Activated CD8-positive, alpha-beta memory T cell treated with anti-CD3 and anti-CD28 coated beads, Interleukin-2, amount 10 ng/mL, durations not matched to agents 7 days and 5 days (primary cell): ENCODE data around the gene TTC5. TPM values are rescaled to one million over a fixed set of nuclear protein-coding genes. Genes with fewer than 3 reads are reported as not detected.
"Not testable (repeated sequence)": the region's sequence is repeated elsewhere in the genome, so short reads cannot be mapped to it uniquely, and the experiment has no call there.

Experiments
- ATAC-seq: fragments of 150-1000 bp; cut with Tn5 transposase; one replicate; pipeline ENCODE4 v1.10.0; 2021; ENCODE audit warnings: moderate library complexity
- CTCF ChIA-PET: fragments of 350-600 bp; sonication (Branson Sonifier 250); formaldehyde crosslinking; loops from one replicate; lab custom pipeline; 2021; ENCODE audit warnings: antibody characterized with exemption; lab: Charles Lee
- DNase-seq: peaks from one replicate; pipeline ENCODE4 v3.0.0-alpha.2; 2020
- H3K27ac Mint-ChIP-seq: one replicate; pipeline ENCODE4 v1.8.0; 2021; ENCODE audit warnings: mild to moderate bottlenecking, mixed read lengths
- H3K27me3 Mint-ChIP-seq: one replicate; pipeline ENCODE4 v1.8.0; 2021; ENCODE audit warnings: mixed read lengths
- H3K36me3 Mint-ChIP-seq: one replicate; pipeline ENCODE4 v1.8.0; 2021; ENCODE audit warnings: mild to moderate bottlenecking, mixed read lengths
- H3K4me1 Mint-ChIP-seq: one replicate; pipeline ENCODE4 v1.8.0; 2021; ENCODE audit warnings: mixed read lengths
- H3K4me3 Mint-ChIP-seq: one replicate; pipeline ENCODE4 v1.8.0; 2021; ENCODE audit warnings: mild to moderate bottlenecking, moderate library complexity, mixed read lengths
- H3K9me3 Mint-ChIP-seq: one replicate; pipeline ENCODE4 v1.8.0; 2022; ENCODE audit warnings: low read depth, mixed read lengths
- total RNA-seq, 2 experiments: library from RNA; stranded (reverse); gene quantifications; one replicate each; pipeline ENCODE4 v1.2.3, GENCODE V29; 2021

TTC5 gene
- total RNA-seq, 2 experiments from 2014 or later = 22.4 to 24.4 TPM

DNA sequence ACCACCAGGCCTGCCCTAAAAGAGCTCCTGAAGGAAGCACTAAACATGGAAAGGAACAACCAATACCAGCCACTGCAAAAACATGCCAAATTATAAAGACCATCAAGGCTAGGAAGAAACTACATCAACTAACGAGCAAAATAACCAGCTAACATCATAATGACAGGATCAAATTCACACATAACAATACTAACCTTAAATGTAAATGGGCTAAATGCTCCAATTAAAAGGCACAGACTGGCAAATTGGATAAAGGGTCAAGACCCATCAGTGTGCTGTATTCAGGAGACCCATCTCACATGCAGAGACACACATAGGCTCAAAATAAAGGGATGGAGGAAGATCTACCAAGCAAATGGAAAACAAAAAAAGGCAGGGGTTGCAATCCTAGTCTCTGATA lies 23.8 kb downstream of the TTC5 start:
- ATAC-seq, H3K4me3 Mint-ChIP-seq, H3K27me3 Mint-ChIP-seq, DNase-seq, H3K9me3 Mint-ChIP-seq, CTCF ChIA-PET, H3K27ac Mint-ChIP-seq: not testable (repeated sequence)
- peaks cover 12% of the 10 kb centered on the region for H3K4me1 Mint-ChIP-seq
- H3K36me3 Mint-ChIP-seq = peaks cover 64% of the 10 kb centered on the region

DNA sequence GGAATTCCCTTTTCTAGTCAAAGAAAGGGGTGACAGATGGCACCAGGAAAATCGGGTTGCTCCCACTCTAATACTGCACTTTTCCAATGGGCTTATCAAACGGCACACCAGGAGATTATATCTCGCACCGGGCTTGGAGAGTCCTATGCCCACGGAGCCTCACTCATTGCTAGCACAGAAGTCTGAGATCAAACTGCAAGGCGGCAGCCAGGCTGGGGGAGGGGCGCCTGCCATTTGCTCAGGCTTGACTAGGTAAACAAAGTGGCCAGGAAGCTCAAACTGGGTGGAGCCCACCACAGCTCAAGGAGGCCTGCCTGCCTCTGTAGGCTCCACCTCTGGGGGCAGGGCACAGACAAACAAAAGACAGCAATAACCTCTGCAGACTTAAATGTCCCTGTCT lies 25.5 kb downstream of the TTC5 start:
- H3K36me3 Mint-ChIP-seq = peaks cover 59% of the 10 kb centered on the region
- CTCF ChIA-PET, H3K27me3 Mint-ChIP-seq, ATAC-seq, H3K9me3 Mint-ChIP-seq, DNase-seq, H3K4me3 Mint-ChIP-seq: not testable (repeated sequence)
- H3K4me1 Mint-ChIP-seq = peaks cover 12% of the 10 kb centered on the region
- peak overlapping the region; percentile 0 for H3K27ac Mint-ChIP-seq

- Mint-ChIP-seq H3K4me3 (no peak overlapping the region), H3K27me3 (no peaks in the 10 kb centered on the region), H3K9me3 (peaks cover 13% of the 10 kb centered on the region), H3K36me3 (peaks cover 59% of the 10 kb centered on the region), H3K27ac (no peak overlapping the region), H3K4me1 (peaks cover 12% of the 10 kb centered on the region)
- ATAC-seq = no peak
- CTCF ChIA-PET = no interaction called here
- no peak for DNase-seq
These were observed 27.3 kb downstream of the TTC5 start for GRCh38 chr14:20278414-20278813.

DNA sequence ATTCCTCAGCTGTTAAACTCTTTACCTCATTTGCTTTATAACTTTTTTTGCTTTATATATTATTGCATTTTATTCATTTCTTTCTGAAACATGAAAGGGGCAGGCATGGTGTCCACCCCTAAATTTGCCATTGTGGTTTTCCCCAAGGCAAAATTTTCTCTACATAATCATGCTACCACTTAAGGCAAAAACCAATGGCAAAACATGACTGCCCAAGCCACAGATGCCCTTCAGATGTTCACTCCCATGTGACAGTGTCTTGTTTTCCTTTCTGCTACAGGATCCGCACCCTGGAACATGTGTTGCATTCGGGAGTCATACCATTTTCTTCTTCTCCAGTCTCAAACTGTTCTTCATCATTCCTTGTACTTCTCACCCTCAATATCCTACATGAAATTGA lies 28.3 kb downstream of the TTC5 start:
- Mint-ChIP-seq H3K36me3 (peaks cover 51% of the 10 kb centered on the region), H3K9me3 (peaks cover 15% of the 10 kb centered on the region), H3K4me3 (no peak overlapping the region), H3K27me3 (no peaks in the 10 kb centered on the region), H3K4me1 (peaks cover 12% of the 10 kb centered on the region), H3K27ac (no peak overlapping the region)
- CTCF ChIA-PET = no interaction called here
- ATAC-seq = no peak
- no peak for DNase-seq

DNA sequence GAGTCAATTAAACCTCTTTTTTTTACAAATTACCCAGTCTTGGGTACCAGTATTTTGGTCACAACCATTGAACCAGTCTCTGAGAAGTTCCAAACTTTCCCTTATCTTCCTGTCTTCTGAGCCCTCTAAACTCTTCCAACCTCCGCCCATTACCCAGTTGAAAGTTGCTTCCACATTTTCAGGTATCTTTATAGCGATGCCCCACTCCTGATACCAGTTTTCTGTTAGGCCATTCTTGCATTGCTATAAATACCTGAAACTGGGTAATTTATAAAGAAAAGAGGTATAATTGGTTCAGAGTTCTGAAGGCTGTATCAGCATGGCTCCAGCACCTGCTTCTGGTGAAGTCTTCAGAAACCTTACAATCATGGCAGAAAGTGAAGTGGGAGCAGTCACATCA lies 31.7 kb downstream of the TTC5 start:
- DNase-seq = no peak
- Mint-ChIP-seq H3K27me3 (no peaks in the 10 kb centered on the region), H3K4me3 (no peak overlapping the region), H3K36me3 (peaks cover 35% of the 10 kb centered on the region), H3K27ac (no peak overlapping the region), H3K9me3 (peaks cover 21% of the 10 kb centered on the region), H3K4me1 (peaks cover 6% of the 10 kb centered on the region)
- no peak for ATAC-seq
- CTCF ChIA-PET = no interaction called here

DNA sequence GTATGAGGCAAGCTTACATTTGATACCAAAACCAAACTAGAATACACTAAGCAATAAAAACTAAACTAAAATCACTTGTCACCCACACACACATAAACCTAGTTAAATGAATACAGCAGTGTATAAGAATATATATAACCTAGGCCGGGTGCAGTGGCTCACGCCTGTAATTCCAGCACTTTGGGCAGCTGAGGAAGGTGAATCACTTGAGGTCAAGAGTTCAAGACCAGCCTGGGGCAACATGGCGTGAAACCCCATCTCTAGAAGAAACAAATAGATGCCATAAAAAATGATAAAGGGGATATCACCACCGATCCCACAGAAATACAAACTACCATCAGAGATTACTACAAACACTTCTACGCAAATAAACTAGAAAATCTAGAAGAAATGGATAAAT lies 41.4 kb downstream of the TTC5 start:
- H3K27me3 Mint-ChIP-seq, H3K9me3 Mint-ChIP-seq, ATAC-seq, H3K27ac Mint-ChIP-seq, CTCF ChIA-PET, DNase-seq, H3K4me1 Mint-ChIP-seq, H3K36me3 Mint-ChIP-seq, H3K4me3 Mint-ChIP-seq: not testable (repeated sequence)

- no peaks in the 10 kb centered on the region for H3K9me3 Mint-ChIP-seq
- DNase-seq (no peak), ATAC-seq (no peak)
- no peaks in the 10 kb centered on the region for H3K36me3 Mint-ChIP-seq
- CTCF ChIA-PET = no interaction called here
- H3K4me3 Mint-ChIP-seq = no peak overlapping the region
- H3K27me3 Mint-ChIP-seq = no peaks in the 10 kb centered on the region
- no peaks in the 10 kb centered on the region for H3K4me1 Mint-ChIP-seq
- H3K27ac Mint-ChIP-seq = no peak overlapping the region
These were observed 43.1 kb downstream of the TTC5 start for GRCh38 chr14:20262642-20263128.

- ATAC-seq (no peak), DNase-seq (no peak)
- Mint-ChIP-seq H3K4me1 (no peaks in the 10 kb centered on the region), H3K36me3 (no peaks in the 10 kb centered on the region), H3K9me3 (no peaks in the 10 kb centered on the region), H3K27ac (no peak overlapping the region), H3K27me3 (no peaks in the 10 kb centered on the region), H3K4me3 (no peak overlapping the region)
- CTCF ChIA-PET = interaction anchor here (0.6 to 1.2 kb wide), 2 partner anchors 9 to 48 kb away, joined by 3 read pairs; no protein-coding TSS in a partner anchor
These were observed 58.0 kb downstream of the TTC5 start for GRCh38 chr14:20247646-20248246.

Other genes starting within 250 kb of the TTC5 start
- gene OR4L1, start 245.9 kb downstream of the TTC5 start, total RNA-seq = not detected
- gene OR4K17, start 195.2 kb downstream of the TTC5 start, total RNA-seq = not detected
- not detected for gene OR4N5, start 167.1 kb downstream of the TTC5 start, total RNA-seq
- gene OR11G2, start 115.1 kb downstream of the TTC5 start, total RNA-seq = not detected
- not detected for gene OR11H6, start 82.2 kb downstream of the TTC5 start, total RNA-seq
- gene OR11H7, start 77.0 kb downstream of the TTC5 start, total RNA-seq = not detected
- not detected for gene OR11H4, start 66.7 kb downstream of the TTC5 start, total RNA-seq
- gene CCNB1IP1, start 27.3 kb upstream of the TTC5 start, total RNA-seq = 10 to 100 TPM; 39.0 to 39.5 TPM
- 10 to 100 TPM; 32.6 to 38.4 TPM for gene PARP2, start 37.7 kb upstream of the TTC5 start, total RNA-seq
- 10 to 100 TPM; 44.9 to 52.9 TPM for gene TEP1, start 107.5 kb upstream of the TTC5 start, total RNA-seq
- gene KLHL33, start 130.2 kb upstream of the TTC5 start, total RNA-seq = under 1 TPM; 0.44 to 0.59 TPM
- 10 to 100 TPM; 42.8 to 53.0 TPM for gene OSGEP, start 148.9 kb upstream of the TTC5 start, total RNA-seq
- gene APEX1, start 149.3 kb upstream of the TTC5 start, total RNA-seq = 100 to 1,000 TPM; 112 to 179 TPM
- gene PIP4P1, start 155.5 kb upstream of the TTC5 start, total RNA-seq = 10 to 100 TPM; 30.9 to 31.7 TPM
- gene PNP, start 163.5 kb upstream of the TTC5 start, total RNA-seq = 100 to 1,000 TPM; 173 to 194 TPM
- under 1 TPM; 0.30 to 0.67 TPM for gene RNASE10, start 199.6 kb upstream of the TTC5 start, total RNA-seq